ENCODE measurements around the gene ARRDC1. TPM values are rescaled to one million over a fixed set of nuclear protein-coding genes. Genes with fewer than 3 reads are reported as not detected.

Gene ARRDC1
- total RNA-seq = 42.5 and 59.8 TPM in 2 replicates

GRCh38 chr9:137605121-137606004, at the start of gene ARRDC1:
TSS of gene ARRDC1 (plus strand) at chr9:137605686. CDS start at chr9:137605718, 32 bp downstream.

GRCh38 chr9:137578518-137579258, 26.8 kb upstream of the ARRDC1 start, which contains the start of gene DPH7:
TSS of gene DPH7 (minus strand) at chr9:137578925. CDS start at chr9:137578777, 148 bp downstream.

GRCh38 chr9:137590469-137591383, 14.8 kb upstream of the ARRDC1 start, which contains the start of gene ZMYND19:
TSS of gene ZMYND19 (minus strand) at chr9:137590512. CDS start at chr9:137590263, 249 bp downstream.

GRCh38 chr9:137618105-137619067, 12.9 kb downstream of the ARRDC1 start, which contains the start of gene EHMT1:
TSS of gene EHMT1 (plus strand) at chr9:137619005. CDS start at chr9:137619029, 24 bp downstream.

Other genes starting within 250 kb of the ARRDC1 start
- gene EXD3, start 182.5 kb upstream of the ARRDC1 start, total RNA-seq = 5.4 and 22.3 TPM in 2 replicates
- 0.33 and 2.3 TPM in 2 replicates for gene NOXA1, start 182.3 kb upstream of the ARRDC1 start, total RNA-seq
- gene ENTPD8, start 164.3 kb upstream of the ARRDC1 start, total RNA-seq = 0.38 TPM in 1 of 2 replicates, not detected in the other
- 41.9 and 92.3 TPM in 2 replicates for gene NSMF, start 146.4 kb upstream of the ARRDC1 start, total RNA-seq
- 0.16 and 2.3 TPM in 2 replicates for gene PNPLA7, start 55.3 kb upstream of the ARRDC1 start, total RNA-seq
- gene MRPL41, start 53.8 kb upstream of the ARRDC1 start, total RNA-seq = 74.4 and 98.6 TPM in 2 replicates
- gene DPH7, start 26.8 kb upstream of the ARRDC1 start, total RNA-seq = 28.9 and 31.1 TPM in 2 replicates
- gene ZMYND19, start 15.2 kb upstream of the ARRDC1 start, total RNA-seq = 16.5 and 30.6 TPM in 2 replicates
- gene EHMT1, start 13.3 kb downstream of the ARRDC1 start, total RNA-seq = 60.5 and 64.4 TPM in 2 replicates

All from mesangial cell (primary cell).